ENCODE results near the gene RETREG1. TPM values are rescaled to one million over a fixed set of nuclear protein-coding genes. Genes with fewer than 3 reads are reported as not detected.

Gene RETREG1
- total RNA-seq, 1 donor from 2014 or later = 269 TPM

GRCh38 chr5:16590685-16591084 is 26.1 kb downstream of the RETREG1 start:
- Histone ChIP-seq H3K27me3 (ENCODE audit: low read depth) (no peaks in the 10 kb centered on the region), H3K4me3 (no peak overlapping the region), H3K27ac (replicated peaks) (no peak overlapping the region), H3K36me3 (no peaks in the 10 kb centered on the region), H3K9me3 (replicated peaks) (no peaks in the 10 kb centered on the region), H3K4me1 (peaks cover 56% of the 10 kb centered on the region)
- no peak for TF ChIP-seq CTCF (IDR thresholded peaks at IDR 0.05; ENCODE audit: borderline replicate concordance)
- intact Hi-C loops (cut with micrococcal nuclease) = no loop called here
- DNase-seq = no peak

- Histone ChIP-seq H3K27ac (replicated peaks) (no peak overlapping the region), H3K9me3 (replicated peaks) (no peaks in the 10 kb centered on the region), H3K4me1 (peaks cover 64% of the 10 kb centered on the region), H3K27me3 (ENCODE audit: low read depth) (no peaks in the 10 kb centered on the region), H3K36me3 (no peaks in the 10 kb centered on the region), H3K4me3 (no peak overlapping the region)
- no peak for TF ChIP-seq CTCF (IDR thresholded peaks at IDR 0.05; ENCODE audit: borderline replicate concordance)
- intact Hi-C loops (cut with micrococcal nuclease) = no loop called here
- DNase-seq = no peak
Observed at GRCh38 chr5:16589658-16590057, 27.1 kb downstream of the RETREG1 start.

- H3K4me3 ChIP-seq = no peak overlapping the region
- no peaks in the 10 kb centered on the region for H3K27me3 ChIP-seq (ENCODE audit: low read depth)
- peaks cover 61% of the 10 kb centered on the region for H3K4me1 ChIP-seq
- intact Hi-C loops (cut with micrococcal nuclease) = no loop called here
- no peaks in the 10 kb centered on the region for H3K9me3 ChIP-seq (replicated peaks)
- TF ChIP-seq CTCF (IDR thresholded peaks at IDR 0.05; ENCODE audit: borderline replicate concordance) = no peak
- DNase-seq = no peak
- peak overlapping the region; percentile 70 for H3K27ac ChIP-seq (replicated peaks)
- H3K36me3 ChIP-seq = no peaks in the 10 kb centered on the region
Observed at GRCh38 chr5:16588434-16589214, 28.2 kb downstream of the RETREG1 start.

GRCh38 chr5:16586556-16586955 is 30.2 kb downstream of the RETREG1 start:
- Histone ChIP-seq H3K4me3 (no peak overlapping the region), H3K9me3 (replicated peaks) (no peaks in the 10 kb centered on the region), H3K27me3 (ENCODE audit: low read depth) (no peaks in the 10 kb centered on the region), H3K27ac (replicated peaks) (no peak overlapping the region), H3K4me1 (peaks cover 40% of the 10 kb centered on the region), H3K36me3 (no peaks in the 10 kb centered on the region)
- intact Hi-C loops (cut with micrococcal nuclease) = no loop called here
- TF ChIP-seq CTCF (IDR thresholded peaks at IDR 0.05; ENCODE audit: borderline replicate concordance) = no peak
- DNase-seq = no peak

- H3K9me3 ChIP-seq (replicated peaks) = no peaks in the 10 kb centered on the region
- TF ChIP-seq CTCF (IDR thresholded peaks at IDR 0.05; ENCODE audit: borderline replicate concordance) = peak; percentile 39
- DNase-seq = no peak
- H3K4me3 ChIP-seq = no peak overlapping the region
- no peak overlapping the region for H3K27ac ChIP-seq (replicated peaks)
- peaks cover 42% of the 10 kb centered on the region for H3K4me1 ChIP-seq
- H3K27me3 ChIP-seq (ENCODE audit: low read depth) = no peaks in the 10 kb centered on the region
- H3K36me3 ChIP-seq = no peaks in the 10 kb centered on the region
- intact Hi-C loops (cut with micrococcal nuclease) = no loop called here
Observed at GRCh38 chr5:16585041-16585667, 31.6 kb downstream of the RETREG1 start.
